ENCODE measurements around the gene AGRP.
A peak's percentile ranks its signal among the peaks of the same experiment; 100 is the strongest.

Gene AGRP

DNA sequence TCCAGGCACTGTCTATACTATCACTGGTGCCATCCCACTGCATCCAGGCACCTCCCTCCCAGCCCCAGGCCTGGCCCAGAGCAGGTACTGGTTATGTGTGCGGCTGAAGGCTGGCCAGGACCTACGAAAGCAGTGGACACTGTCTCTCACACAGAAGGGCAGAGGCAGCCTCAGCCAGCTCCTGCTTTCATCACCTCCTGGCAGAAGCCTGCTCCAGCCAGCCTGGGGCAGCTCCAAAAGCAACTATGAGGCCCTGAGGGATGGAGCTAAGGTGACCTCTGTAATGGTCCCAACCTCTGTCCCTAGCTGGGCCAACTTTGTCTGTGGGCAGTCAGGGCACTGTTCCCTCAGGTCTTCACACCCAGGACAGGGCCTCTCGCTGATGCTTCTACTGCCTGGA is 33.6 kb downstream of the AGRP start:
- in situ Hi-C loops (cut with HindIII; ENCODE audit: low pct_ligation_motif_present, low pct_unique_long_range_greater_than_20kb, low sequenced_read_pairs) = no loop called here
- DNase-seq = no peak

DNA sequence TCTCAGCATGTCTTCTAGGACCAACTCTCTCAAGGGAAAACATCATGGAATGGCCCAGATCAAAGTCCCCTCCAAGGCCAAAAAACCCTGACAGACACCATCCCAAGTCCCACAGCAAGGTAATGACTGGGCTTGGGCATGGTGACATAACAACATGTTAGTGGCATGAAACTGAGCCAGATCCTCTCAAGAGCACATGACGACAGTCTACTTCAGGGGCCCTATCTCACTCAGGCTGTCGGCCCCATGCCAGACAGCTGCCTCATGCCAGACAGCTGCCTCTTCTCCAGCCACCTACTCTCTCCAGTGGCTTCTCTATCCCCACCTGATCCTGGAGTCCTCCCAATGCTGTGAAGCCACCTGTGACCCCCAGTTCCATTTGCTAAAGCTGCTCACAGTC is 34.0 kb downstream of the AGRP start:
- DNase-seq = no peak
- in situ Hi-C loops (cut with HindIII; ENCODE audit: low pct_ligation_motif_present, low pct_unique_long_range_greater_than_20kb, low sequenced_read_pairs) = no loop called here

DNA sequence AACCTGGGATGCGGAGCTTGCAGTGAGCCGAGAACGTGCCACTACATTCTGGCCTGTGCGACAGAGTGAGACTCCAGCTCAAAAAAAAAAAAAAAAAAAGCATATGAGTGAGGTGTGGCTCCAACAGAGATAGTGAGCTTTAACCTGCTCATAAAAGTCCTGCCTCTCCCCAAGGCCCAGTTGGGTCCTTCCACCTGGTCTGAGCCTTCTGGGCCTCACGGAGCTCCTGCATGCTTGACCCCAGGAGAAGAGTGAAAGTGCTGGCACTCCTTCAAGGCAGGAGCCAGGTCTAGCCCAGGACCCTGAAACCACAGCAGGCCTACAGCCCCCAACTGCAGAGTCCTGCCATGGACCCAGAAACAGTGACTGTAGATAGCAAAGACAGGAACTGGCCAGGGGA is 34.8 kb downstream of the AGRP start:
- no peak for DNase-seq
- in situ Hi-C loops (cut with HindIII; ENCODE audit: low pct_ligation_motif_present, low pct_unique_long_range_greater_than_20kb, low sequenced_read_pairs) = no loop called here

DNA sequence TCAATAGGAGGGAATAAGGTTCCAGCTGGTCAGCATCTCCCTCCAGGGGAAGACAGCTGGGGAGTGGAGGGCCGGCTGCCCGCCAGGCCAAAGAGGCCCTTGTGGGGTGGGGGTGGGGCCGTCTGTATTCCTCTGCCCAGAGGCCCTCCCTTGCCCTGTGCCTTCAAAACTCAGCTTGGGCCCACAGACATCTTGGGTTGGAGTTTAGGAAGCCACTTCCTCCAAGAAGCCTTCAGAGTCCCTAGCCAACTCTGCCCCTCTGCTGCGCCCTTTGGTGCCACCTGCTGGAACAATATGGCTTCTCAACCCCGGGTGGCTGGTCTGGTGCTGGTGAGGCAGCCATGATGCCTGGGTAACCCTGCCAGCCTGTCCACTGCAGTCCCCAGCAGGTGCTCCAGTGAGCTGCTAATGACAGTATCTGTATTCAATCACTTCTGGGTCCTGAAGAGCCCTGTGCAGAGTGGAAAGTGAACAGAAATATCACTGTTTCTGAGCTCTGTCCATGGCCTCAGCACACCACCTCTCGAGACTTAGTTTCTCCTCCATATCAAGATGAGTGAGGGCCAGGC is 35.8 kb downstream of the AGRP start:
- in situ Hi-C loops (cut with HindIII; ENCODE audit: low pct_ligation_motif_present, low pct_unique_long_range_greater_than_20kb, low sequenced_read_pairs) = no loop called here
- DNase-seq = peak; percentile 72

DNA sequence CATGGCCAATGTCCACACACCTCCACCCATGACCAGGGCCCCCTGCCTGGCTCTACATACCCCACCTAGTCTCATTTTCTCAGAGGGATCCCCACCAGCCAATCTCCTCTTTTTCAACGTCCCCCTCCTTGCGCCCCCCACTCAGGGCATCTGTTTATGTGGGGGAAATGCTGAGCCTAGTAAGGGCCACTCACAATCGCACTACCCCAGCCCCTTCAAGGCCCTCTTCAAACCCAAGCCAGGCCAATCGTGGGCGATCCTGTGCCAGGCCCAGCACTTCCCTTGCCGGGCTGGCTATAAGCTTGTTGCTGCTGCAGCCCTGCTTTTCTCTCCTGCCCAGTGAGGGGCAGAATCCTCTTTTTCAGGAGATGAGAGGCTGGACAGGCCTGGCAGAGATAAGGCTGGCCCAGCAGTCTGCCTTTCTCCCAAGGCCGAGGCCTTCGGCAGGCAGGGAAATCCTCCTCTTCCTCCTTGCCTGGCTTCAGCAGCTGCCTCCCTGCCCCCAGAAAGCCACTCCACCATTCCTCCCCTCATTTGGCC is 36.3 kb downstream of the AGRP start:
- in situ Hi-C loops (cut with HindIII; ENCODE audit: low pct_ligation_motif_present, low pct_unique_long_range_greater_than_20kb, low sequenced_read_pairs) = no loop called here
- no peak for DNase-seq

DNA sequence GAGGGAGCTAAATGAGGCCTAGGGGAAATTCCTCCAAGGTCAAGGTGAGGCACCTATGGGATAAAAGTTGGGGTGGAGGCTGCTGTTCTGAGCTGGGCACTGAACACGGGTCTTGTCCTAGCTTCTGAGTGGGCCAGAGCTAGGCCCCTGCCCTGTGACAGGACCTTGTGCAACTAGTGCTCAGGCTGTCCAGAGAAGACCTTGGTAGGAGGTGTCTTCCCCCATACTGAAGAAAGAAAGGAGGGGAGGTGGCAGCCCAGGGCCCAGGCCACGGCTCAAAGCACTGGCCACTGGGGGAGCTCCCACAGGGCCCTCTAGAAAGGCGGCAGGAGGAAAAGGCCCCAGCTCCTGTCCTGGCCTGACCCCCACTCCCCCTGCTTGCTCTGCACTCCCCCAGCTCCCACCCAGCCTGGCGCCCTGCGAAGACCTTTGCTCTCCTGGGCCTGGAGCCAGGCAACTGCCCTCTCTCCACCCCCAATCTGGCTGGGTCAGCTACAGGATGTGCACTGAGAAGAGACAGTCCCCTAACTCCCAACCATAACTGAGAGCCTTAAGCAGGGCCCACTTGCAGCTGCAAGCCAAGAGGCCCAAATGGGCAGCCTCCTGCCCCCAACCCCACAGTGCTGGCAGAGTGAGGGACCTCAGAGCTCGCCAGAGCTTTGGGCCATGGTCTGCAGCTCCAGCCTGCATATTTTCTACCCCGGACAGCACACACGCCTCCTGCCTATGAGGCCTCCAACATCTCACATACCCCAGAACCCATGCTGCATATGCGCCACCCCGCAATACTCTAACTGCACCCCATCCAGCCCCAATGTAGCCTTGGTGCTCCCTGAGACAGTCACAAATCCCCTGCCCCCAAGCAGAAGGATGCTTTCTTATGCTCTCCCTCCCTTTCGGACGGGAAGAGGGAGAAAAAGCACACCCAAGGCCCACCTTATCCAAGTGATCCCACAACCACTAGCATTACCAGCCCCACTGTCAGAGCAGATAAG is 37.1 kb downstream of the AGRP start:
- no peak for DNase-seq
- in situ Hi-C loops (cut with HindIII; ENCODE audit: low pct_ligation_motif_present, low pct_unique_long_range_greater_than_20kb, low sequenced_read_pairs) = no loop called here

DNA sequence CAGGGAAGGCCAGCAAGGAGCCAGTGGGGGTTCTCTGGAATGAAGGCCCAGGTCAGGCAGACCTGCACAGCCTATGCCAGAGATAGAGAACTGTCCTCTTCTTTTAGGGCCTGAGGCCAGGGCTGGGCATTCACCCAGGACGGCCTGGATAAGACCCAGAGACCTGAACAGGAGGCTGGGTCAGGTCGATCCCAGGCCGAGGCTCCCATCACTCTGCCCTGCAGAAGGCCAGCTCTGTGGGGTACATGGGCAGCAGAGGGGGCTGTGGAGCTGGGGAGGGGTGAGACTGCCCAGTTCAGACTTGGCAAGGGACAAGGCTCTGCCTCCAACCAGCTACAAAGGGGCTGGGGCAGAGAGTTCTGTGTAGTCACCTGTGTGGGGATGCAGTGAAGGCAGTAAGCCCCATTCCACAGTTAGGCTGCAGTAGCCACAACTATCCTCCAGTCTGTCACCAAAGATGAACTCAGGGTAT is 37.9 kb downstream of the AGRP start:
- in situ Hi-C loops (cut with HindIII; ENCODE audit: low pct_ligation_motif_present, low pct_unique_long_range_greater_than_20kb, low sequenced_read_pairs) = no loop called here
- DNase-seq = peak; percentile 15

DNA sequence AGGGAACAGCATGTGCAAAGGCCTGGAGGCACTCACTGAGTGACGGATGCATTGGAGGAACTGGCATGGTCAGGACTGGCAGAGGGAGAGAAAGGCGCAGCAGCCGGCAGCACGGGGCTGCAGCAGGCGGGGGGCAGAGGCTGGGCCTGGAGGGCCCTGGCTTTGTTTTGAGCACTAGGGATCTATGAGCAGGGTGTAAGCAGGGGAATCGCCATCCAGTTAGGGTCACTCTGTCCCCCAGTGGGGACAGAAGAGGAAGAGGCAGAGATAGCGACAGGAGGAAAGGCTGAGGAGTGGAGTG is 38.3 kb downstream of the AGRP start:
- in situ Hi-C loops (cut with HindIII; ENCODE audit: low pct_ligation_motif_present, low pct_unique_long_range_greater_than_20kb, low sequenced_read_pairs) = no loop called here
- no peak for DNase-seq

DNA sequence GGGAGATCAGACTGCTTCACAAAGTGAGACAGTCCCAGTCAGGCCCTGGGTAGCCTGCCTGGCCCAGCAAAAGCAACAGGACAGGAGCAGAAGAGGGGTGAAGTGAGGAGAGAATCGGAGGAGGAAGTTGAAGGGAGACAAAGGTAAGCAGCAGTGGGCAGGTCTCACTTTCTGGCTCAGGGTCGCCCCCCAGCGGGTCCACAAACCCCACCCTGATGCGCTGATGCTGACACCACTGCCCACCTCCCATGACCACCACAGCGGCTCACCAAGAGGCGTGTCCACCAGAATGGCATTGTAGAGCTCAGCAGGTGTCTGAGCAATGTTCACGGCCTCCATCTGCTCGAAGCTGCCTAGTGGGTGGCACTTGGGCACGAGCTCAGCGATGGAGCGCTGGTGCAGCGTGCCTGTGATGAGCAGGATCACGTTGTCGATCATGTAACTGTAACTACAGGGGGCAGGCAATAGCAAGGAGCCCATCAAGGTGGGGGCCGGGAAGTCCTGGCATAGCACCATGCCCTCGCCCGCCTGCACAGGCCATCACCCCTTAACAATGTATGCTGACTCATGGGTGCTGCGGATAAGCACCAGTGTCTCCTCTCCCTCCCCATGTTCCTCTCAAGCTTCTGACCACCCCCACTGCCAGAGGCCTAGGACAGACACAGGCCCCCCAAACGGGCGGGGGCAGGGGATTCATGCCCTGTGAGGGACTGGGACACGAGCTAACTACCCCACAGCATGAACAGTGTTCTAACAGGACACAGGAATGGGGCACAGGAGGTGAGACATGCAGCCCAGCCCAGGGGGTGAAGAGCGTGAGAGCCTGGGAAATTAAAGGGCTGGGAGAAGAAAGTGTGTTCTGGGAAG is 38.9 kb downstream of the AGRP start:
- in situ Hi-C loops (cut with HindIII; ENCODE audit: low pct_ligation_motif_present, low pct_unique_long_range_greater_than_20kb, low sequenced_read_pairs) = no loop called here

DNA sequence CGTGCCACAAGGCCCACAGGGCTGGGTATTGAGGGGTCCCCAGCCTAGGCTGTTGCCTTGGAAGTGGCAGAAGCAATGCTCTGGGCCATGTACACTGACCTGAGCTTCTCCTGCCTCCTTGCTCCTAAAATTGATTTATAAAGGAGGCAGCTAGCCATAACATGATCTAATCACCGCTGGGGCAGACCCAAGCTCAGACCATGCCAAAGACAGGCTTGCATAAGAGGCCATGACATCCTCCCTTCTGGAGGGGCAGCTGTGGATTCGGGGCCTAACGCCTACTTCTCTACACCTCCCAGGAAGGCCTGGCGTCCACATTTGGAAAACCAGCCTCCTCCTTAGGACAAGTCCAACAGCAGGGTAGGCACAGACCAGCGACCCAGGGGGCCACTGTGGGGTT is 40.1 kb downstream of the AGRP start:
- no peak for DNase-seq
- in situ Hi-C loops (cut with HindIII; ENCODE audit: low pct_ligation_motif_present, low pct_unique_long_range_greater_than_20kb, low sequenced_read_pairs) = no loop called here

More for the DNA sequence above, 38.9 kb downstream of the AGRP start:
- no peak for DNase-seq

DNA sequence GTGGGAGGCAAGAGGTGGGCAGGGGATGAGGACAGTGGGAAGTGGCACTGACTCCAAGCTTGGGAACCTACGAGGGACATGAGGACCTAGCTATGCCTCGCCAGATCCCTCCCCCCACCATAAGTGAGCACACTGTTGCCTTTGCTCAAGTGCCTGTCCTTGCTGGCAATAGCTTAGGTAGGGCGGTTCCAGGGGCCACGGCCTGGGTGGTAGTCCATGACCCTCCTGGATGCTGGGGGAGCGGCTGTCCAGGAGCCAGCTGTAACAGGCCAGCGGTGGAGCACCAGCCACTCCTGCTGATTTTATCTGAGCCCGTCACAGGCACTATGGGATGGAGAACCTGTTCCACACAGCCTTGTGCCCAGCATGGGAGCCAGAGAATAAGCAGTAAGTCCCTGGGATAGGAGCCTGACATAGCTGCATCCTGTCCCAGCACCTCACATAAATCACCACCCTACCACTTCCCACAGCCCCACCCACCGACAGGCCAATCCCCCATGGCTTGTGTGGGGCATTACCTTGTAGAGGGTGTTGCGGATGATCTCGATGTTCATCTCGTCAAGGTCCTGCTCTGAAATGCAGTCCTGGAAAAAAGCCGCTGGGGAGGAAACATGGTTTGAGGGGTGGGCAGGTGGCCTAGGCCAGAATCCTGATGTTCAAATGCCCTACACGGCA is 40.6 kb downstream of the AGRP start:
- no peak for DNase-seq
- in situ Hi-C loops (cut with HindIII; ENCODE audit: low pct_ligation_motif_present, low pct_unique_long_range_greater_than_20kb, low sequenced_read_pairs) = no loop called here

DNA sequence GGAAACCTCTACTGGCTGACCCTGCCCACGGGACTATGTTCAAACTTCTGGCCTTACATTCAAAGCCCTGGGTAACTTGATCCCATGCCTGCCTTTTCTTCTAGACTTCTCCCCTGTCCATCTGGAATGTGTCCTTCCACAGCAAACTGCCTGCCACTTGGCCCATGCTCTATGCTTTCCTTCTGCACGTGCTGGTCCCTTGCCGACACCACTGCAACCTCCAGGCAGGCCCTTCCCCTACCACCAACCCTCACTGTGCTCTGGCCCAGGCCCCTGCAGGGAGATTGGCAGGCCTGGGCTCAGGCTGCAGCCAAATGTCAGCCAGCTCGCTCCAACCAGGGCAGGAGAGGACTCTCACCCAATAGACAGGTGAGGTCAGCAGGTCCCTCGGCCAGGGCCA is 41.4 kb downstream of the AGRP start:
- DNase-seq = no peak
- in situ Hi-C loops (cut with HindIII; ENCODE audit: low pct_ligation_motif_present, low pct_unique_long_range_greater_than_20kb, low sequenced_read_pairs) = no loop called here

DNA sequence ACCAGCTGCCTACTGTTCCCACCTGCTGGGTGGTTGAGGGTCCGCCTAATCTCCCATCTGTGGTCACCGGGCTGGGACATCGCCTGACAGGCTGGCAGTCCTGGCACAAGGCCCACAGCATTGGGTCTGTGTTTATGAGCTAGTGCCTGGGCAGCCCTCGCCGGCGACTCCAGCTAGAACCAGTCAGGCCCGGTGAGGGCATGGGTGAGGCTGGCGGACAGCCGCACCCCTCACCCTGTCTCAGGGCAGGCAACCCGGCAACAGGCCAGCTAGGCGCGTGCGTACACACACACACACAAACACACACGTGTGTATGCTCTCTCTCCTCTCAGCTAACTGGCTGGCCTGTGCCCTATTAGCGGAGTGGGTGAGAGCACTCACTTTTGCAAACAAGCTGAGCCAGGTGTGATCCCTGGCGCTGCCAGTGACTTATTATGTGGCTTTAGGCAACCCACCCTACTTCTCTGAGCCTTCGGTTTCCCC is 42.0 kb downstream of the AGRP start:
- in situ Hi-C loops (cut with HindIII; ENCODE audit: low pct_ligation_motif_present, low pct_unique_long_range_greater_than_20kb, low sequenced_read_pairs) = no loop called here
- DNase-seq = no peak

DNA sequence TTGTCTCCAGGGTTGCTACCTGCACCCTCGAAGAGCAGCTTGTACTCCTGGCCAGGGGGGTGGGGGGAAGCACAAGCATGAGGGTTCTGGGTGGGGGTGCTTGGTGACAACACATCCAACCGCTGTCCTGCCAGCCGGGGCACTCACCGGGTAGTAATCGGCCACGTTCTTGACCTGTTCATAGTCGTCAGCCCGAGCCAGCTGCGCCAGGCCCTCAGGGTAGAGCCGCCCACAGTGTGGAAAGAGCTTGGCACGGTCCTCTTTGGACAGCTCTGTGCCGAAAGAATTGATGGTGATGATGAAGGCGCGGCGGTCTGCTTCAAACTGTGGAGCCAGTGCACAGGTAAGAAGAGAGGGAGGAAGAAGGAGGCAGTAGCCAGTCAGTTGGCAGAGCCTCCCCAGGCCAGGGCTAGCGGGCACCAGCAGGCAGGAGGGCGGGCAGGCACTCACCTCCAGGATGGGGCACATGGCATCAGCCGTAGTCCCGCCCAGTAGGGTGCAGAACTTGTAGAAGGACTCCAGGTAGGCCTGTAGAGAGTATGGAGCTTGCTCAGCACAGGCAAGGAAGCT is 44.4 kb downstream of the AGRP start:
- in situ Hi-C loops (cut with HindIII; ENCODE audit: low pct_ligation_motif_present, low pct_unique_long_range_greater_than_20kb, low sequenced_read_pairs) = no loop called here
- DNase-seq = no peak

DNA sequence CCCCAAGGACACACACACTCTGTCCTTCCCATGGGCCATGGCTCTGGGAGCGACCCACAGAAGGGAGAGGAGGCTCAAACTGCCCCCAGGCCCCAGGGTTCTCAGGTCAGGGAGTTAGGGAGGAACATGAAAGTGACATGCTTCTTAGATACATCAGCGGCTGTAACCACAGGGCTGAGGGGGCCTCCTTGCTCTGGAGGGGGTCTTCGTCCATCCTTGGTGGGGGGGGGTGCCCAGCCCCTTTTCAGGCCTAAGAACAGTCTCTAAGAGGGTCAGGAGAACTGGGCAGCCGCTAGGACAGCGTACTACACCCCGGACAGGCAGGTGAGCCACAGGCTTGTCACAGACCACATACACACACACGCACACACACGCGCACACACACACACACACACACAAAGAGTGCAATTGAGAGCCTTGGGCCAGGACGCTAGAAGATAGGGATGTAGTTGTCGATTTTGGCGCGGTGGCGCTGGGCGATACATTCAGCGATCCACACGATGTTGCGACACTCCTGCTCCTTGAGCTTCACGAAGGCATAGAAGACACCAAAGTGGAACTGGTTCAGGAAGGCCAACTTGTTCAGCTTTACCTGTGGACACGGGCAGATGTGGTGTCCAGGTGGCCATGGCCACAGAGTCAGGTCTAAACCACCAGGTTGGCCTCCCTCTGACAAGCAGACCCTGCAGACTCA is 45.1 kb downstream of the AGRP start:
- DNase-seq = no peak
- in situ Hi-C loops (cut with HindIII; ENCODE audit: low pct_ligation_motif_present, low pct_unique_long_range_greater_than_20kb, low sequenced_read_pairs) = no loop called here

DNA sequence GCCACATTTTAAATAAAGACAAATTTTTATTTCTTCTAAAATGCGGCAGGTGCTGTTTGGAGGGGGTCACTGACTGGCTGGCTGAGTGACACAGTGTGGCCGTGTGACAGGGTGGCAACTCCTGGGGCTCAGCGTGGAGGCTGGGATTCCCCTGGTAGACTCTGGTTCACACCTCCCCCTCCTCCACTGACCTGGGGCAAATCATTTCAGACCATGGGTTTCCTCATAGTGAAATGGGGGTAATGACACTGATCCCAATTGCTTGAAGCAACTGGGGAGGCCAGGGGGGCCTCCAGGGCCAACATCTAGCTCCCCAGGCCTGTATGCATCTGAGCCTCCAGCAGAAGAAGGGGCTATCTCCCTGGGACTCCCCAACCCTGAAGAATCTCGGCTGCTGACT is 45.8 kb downstream of the AGRP start:
- in situ Hi-C loops (cut with HindIII; ENCODE audit: low pct_ligation_motif_present, low pct_unique_long_range_greater_than_20kb, low sequenced_read_pairs) = no loop called here

DNA sequence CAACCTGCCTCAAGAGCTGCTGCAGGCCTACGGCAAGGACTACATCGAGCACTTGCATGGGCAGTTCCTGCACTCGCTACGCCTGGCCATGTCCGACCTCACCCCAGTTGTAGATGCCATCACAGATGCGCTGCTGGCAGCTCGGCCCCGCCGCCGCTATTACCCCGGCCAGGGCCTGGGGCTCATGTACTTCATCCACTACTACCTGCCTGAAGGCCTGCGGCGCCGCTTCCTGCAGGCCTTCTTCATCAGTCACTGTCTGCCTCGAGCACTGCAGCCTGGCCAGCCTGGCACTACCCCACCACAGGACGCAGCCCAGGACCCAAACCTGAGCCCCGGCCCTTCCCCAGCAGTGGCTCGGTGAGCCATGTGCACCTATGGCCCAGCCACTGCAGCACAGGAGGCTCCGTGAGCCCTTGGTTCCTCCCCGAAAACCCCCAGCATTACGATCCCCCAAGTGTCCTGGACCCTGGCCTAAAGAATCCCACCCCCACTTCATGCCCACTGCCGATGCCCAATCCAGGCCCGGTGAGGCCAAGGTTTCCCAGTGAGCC is 46.6 kb downstream of the AGRP start:
- no peak for DNase-seq
- in situ Hi-C loops (cut with HindIII; ENCODE audit: low pct_ligation_motif_present, low pct_unique_long_range_greater_than_20kb, low sequenced_read_pairs) = no loop called here

More for the DNA sequence above, 45.8 kb downstream of the AGRP start:
- no peak for DNase-seq
